Fibroblast of gingiva (primary cell): ENCODE measurements around the gene NABP1.

Experiments
- DNase-seq: peaks from one replicate; pipeline ENCODE4 v3.0.0-alpha.2; 2011; ENCODE audit warnings: low read depth

NABP1 gene

GRCh38 chr2:191707542-191707941, 29.6 kb downstream of the NABP1 start:
- no peak for DNase-seq

GRCh38 chr2:191710411-191710900, 32.5 kb downstream of the NABP1 start:
- DNase-seq, result peak; percentile 73

DNA sequence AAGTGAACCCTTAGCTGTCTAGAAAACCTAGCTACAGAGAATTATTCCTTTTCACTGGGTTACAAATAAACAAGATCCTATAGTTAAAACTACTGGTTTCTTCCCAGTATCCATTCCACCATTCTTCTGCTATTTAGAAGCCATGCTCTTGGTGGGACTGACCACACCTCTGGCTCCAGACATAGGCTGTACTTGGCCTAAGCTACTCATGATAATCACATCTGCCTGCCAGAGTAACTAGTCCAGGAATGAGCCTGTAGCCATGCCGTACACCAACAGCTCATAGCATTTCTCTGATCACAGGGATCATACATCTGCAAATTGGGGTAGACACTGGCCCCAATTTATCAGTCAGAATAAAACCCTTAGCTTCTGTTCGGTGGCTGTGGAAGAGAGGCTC, 33.7 kb downstream of the NABP1 start:
- DNase-seq, result no peak

- DNase-seq, result no peak
Measured at GRCh38 chr2:191713837-191714236, 35.9 kb downstream of the NABP1 start.

- no peak for DNase-seq
Measured at GRCh38 chr2:191714925-191715324, 37.0 kb downstream of the NABP1 start.

GRCh38 chr2:191715471-191715870, 37.5 kb downstream of the NABP1 start:
- DNase-seq, result no peak

GRCh38 chr2:191719261-191719660, 41.3 kb downstream of the NABP1 start:
- DNase-seq, result no peak

GRCh38 chr2:191719938-191720337, 42.0 kb downstream of the NABP1 start:
- DNase-seq, result no peak

GRCh38 chr2:191721331-191721730, 43.4 kb downstream of the NABP1 start:
- no peak for DNase-seq

DNA sequence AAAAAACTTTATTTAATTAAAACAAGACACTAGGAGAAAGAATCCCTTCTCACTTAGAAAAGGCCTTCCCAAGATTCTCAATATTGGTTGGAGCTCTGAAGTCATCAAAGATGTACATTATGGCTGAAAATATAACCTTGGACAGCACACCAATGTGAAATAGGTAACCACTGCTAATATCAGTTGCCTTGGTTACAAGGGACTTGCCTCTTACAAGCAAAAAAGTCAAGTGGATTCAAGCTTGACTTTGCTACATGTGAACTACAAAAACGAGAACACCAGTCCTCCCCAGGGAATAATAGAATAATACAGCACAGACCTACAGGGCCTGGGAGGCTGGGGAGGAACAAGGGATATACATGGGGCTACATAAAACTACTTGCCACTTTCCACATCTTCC, 46.1 kb downstream of the NABP1 start:
- DNase-seq, result no peak

GRCh38 chr2:191728750-191729624, 51.1 kb downstream of the NABP1 start:
- no peak for DNase-seq

DNA sequence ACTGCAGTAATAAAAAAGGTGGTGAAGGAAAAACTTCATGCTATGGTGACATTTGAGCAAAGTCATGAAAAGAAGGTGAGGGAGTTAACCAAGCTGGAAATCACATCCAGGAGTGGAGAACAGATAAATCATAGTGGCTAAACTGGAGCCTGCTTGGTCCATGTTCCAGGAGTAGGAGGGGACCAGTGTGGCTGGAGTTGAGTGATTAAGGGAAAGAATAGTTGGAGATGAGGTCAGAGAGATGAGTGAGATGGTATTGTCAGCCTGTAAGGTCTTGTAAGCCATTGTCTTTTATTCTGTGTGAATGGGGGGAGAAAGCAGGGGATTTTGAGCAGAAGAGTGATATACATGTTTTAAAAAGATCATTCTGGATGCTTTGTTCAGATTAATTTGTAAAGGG, 52.3 kb downstream of the NABP1 start:
- no peak for DNase-seq
